ENCODE results near the gene TSPAN31. TPM values are rescaled to one million over a fixed set of nuclear protein-coding genes. Genes with fewer than 3 reads are reported as not detected.
A peak's percentile ranks its signal among the peaks of the same experiment; 100 is the strongest.
"Not testable (repeated sequence)": the region's sequence is repeated elsewhere in the genome, so short reads cannot be mapped to it uniquely, and the experiment has no call there.

TSPAN31 gene
- total RNA-seq, 1 donor from 2014 or later, result 45.6 TPM

DNA sequence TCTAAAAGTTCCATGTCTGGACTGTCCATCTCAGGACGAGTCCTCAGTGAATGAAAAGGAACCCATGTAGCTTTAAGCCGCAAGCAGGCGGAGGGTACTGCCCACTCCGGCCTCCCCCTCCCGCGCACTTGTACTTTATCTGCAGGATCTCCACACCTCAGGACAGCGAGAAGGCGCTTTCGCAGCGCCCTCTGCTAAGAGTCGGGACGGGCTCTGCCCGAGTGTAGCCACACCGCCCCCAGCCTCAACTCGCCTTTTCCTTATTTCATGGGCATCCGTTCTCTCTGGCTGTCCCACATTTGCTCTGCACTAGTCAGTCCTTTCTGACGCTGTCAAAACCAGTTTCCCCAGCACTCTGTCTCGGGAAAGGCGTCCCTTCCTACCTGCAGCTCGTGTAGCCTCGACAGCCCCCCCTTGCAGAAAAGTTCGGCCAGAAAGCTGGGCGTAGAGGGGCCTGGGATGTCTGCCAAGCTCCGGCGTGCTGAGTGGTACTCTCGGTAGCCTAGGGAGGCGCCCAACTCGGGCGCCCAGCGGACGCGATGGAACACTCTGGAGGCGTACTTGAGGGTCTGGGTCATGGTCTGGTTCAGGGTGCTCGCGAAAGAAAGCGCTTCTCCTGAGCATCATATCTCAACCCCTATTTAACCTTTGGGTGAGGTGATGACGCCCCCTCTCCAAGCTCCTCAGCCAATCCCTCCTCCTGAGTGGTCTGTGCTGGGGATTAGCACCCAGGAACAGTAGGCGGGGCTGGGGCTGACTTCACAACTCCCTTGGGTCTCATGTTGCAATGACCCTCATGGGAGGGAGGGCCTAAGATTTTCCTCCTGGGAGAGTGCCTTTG is 21.8 kb downstream of the TSPAN31 start, which contains the start of gene CYP27B1:
Gene CYP27B1, minus strand, starts transcription at position 615 of the 841 bp plus-strand sequence. Its CDS starts 37 bp downstream, at position 578.
- DNase-seq (ENCODE audit: low spot score), result no peak

DNA sequence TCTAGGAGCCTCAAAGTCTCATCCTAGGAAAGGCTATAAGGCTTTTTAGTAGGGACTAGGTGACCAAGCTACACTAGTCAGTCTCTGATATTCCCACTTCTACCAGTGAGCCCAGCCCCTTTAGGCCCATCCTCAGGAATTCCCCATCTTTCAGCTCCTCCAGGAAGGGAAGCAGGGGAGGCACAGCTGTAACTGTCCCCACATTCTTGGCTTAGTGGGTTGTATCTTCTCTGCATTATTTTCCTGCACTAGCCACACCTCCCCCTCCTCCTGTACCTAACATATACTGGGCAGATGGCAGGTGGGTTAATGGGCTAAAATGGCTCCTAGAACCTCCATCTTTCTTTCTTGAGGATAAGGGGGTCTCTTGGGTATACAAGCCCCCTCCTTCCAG is 22.5 kb downstream of the TSPAN31 start:
- DNase-seq (ENCODE audit: low spot score), result no peak

DNA sequence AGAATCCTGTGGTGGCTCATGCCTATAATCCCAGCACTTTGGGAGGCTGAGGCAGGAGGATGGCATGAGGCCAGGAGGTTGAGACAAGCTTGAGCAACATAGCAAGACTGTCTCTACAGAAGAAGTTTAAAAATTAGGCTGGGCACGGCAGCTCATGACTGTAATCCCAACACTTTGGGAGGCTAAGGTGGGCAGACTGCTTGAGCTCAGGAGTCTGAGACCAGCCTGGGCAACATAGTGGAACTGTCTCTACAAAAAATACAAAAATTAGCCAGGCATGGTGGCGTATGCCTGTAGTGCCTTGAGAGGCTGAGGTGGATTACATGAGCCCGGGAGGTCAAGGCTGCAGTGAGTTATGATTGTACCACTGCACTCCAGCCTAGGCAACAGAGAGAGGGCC is 23.0 kb downstream of the TSPAN31 start:
- DNase-seq (ENCODE audit: low spot score), result no peak

DNA sequence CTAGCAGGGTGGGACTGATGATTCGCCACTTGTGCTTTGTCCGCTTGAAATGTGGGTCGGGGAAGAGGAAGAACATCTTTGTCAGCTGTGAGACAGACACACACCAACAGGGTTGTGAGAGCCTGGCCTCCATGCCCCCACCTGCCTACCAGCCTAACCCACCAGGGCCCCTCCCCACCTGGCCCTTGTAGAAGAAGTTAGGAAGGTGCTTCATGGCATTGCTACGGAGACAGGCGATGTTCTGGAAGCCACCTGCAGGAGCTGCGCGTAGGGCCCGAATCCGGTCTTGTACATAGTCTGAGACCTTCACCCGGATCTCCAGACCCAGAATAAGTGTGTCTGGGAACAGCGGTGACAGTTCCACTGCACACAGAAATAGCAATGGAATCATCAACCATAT is 24.8 kb downstream of the TSPAN31 start:
- DNase-seq (ENCODE audit: low spot score), result no peak

DNA sequence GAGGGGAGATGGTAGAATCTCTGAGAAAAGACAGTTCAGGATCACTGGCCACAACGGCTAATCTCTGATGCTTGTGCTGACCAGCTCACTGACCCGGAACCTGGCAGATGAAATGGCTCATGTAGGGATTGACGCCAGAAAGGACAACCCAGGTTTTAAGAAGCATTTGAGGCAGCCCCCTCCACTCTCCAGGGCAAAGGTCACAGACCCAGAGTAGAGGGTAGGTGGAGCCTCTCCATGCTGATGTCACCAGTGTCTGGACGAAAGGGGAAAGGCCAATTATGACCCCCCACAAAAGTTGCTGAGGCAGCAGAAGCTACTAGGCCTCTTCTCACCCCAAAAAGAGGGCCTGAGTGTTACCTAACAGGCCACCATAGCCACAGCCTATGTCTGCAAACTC is 25.9 kb downstream of the TSPAN31 start:
- no peak for DNase-seq (ENCODE audit: low spot score)

DNA sequence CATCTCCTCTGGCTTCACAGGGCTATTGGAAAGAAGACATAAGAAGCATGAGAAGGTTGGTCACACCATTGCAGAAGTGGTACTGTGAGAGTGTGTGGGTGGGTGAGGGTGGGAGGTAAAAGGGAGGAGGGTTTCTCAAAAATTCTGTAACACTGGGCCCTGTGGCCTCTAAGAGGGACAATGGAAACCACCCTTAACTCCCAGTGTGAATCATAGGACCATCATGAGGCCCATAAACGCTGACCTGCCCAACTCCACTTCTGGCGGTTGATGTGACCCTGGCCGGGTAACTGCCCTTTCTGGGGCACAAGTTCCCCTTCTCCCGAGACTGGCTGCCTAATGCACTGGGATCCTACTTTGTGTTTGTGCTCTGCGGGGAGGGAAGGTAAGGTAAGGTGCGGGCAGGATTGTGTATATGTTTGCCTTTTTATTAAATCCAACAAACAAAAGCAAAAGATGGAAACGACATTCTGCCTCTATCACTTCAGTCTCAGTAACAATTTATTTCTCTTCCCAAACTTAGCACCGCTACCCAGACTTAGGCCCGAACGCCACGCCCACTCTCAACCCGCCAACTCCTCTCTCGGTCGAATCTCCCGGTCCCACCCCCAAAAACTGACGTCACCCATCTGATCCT is 26.5 kb downstream of the TSPAN31 start:
- peak; percentile 93 for DNase-seq (ENCODE audit: low spot score)

DNA sequence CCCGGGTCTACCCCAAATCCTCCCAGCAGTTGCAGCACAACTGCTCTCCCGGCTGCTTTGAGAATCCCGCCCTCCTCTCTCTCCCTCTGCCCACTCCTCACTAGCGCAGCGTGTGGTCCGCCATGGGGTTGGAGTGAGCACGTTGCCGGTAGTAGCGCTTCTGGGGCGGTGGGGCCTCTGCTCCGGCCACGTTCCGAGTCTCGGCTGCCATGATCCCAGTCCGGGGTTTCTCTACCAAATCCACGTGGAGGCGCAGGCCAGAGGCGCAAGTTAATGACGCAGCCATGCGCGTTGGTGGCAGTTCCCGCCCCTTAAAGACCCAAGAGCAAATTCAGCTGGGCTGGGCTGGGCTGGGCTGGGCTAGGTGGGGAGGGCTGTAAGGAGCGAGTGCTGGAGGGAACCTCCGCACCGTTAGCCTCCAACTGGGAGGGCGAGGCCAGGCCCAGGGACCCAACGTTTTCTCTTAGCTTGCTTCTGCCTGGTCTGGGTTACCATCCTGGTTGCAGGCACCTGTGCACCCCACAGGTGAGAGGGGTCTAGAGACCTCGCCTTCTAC is 27.1 kb downstream of the TSPAN31 start, which contains the start of gene METTL1:
Gene METTL1, minus strand, starts transcription at position 233 of the 556 bp plus-strand sequence. Its CDS starts 22 bp downstream, at position 211.
- DNase-seq (ENCODE audit: low spot score), result peak; percentile 96

DNA sequence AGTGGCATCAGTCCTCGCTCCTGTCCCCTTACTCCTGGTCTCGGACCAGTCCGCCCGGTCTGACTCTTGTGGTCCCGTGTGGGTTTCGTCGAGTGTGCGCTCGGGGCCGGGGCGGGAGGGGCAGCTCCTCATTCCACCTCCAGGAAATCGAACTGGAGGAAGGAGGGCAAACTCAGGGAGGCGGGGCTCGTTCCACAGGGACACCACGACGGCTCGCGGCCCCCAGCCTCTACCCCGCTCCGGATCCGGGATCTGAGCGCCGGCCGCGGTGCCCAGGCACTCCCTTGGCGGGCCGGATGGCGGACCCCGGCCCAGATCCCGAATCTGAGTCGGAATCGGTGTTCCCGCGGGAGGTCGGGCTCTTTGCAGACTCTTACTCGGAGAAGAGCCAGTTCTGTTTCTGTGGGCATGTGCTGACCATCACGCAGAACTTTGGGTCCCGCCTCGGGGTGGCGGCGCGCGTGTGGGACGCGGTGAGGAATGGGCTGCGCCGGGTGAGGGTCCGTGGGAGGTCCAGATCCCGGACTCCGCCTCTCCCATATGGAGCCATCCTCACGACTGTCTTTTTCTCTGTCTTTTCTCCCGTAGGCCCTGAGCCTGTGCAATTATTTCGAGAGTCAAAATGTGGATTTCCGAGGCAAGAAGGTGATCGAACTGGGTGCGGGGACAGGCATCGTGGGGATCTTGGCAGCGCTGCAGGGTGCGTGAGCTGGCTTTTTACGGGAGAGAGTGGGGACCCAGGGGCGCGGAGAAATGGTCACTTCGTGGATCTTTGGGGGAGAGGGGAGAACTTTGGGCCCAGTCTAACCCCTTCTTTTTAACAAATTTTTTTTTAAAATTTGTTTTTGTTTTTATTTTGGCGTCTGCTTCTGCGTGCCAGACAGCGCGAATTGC is 27.8 kb downstream of the TSPAN31 start, which contains the start of gene EEF1AKMT3:
Gene EEF1AKMT3, plus strand, starts transcription at position 186 of the 894 bp plus-strand sequence. Its CDS starts 111 bp downstream, at position 297.
- peak; percentile 80 for DNase-seq (ENCODE audit: low spot score)

DNA sequence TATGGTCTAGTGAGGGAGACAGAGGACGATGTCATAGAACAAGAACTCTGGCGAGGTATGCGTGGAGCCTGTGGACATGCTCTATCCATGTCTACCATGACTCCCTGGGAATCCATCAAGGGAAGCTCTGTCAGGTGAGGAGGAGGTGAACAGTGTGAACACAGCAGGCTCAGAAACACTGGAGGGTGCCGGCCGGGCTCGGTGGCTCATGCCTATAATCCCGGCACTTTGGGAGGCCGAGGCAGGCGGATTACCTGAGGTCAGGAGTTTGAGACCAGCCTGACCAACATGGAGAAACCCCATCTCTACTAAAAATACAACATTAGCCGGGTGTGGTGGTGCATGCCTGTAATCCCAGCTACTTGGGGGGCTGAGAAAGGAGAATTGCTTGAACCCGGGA is 29.8 kb downstream of the TSPAN31 start:
- not testable (repeated sequence) for DNase-seq (ENCODE audit: low spot score)

DNA sequence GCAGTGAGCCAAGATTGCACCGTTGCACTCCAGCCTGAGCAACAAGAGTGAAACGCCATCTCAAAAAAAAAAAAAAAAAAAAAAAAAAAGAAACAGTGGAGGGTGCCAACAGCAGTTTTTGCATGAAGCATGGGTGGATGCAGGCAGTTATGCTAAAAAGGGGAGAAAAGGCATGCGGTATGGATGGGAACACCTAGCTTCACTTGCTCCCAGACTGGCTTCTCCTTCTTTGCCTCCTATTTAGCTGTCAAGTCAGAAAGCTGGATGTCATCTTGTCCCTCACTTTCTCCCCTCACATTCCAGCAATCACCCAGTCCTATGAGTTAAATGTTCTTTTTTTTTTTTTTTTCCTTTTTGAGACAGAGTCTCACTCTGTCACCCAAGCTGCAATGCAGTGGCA is 30.2 kb downstream of the TSPAN31 start:
- DNase-seq (ENCODE audit: low spot score), result no peak

DNA sequence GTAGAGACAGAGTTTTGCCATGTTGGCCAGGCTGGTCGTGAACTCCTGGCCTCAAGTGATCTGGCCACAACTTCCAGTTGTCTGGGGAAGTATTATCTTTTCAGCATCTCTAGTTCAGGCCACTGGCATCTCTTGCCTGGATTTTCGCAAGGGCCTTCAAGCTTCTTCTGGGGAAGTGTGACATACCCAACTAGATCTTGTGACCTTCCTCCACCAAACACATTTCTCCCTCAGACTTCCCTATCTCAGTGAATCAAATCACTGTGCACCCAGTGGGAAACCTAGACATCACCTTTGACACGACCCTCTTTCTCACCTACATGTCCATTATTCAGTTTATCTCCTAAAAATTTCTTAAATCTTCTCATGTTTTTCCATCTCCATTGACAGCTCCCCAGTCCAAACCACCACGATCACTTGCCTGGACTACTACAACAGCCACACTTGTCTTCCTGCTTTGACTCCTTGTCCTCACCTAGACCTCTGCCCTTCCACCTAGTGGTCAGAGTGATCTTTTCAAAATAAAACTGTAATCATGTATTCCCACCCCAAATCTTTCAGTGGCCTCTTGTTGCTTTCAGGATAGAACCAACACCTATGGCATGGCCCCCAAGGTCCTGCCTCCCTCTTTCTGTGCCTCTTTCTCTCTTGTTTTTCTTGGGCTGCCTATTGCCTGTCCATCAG is 30.9 kb downstream of the TSPAN31 start:
- DNase-seq (ENCODE audit: low spot score), result no peak

DNA sequence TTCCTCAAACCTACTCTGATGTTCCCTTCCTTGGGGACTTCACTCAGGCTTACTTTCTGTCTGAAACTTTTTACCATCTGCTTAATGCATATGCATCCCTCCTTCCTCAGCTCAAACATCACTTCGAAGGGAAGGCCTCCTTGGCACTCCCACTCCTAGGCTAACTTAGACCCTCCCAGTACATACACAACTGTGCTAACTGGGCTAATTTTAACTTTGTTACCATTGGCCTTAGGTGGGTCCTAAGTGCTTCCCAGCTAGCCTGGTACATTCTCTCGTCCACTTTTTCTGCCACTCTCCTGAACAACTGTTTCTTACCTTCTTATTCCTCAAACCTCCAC is 31.4 kb downstream of the TSPAN31 start:
- DNase-seq (ENCODE audit: low spot score), result no peak

DNA sequence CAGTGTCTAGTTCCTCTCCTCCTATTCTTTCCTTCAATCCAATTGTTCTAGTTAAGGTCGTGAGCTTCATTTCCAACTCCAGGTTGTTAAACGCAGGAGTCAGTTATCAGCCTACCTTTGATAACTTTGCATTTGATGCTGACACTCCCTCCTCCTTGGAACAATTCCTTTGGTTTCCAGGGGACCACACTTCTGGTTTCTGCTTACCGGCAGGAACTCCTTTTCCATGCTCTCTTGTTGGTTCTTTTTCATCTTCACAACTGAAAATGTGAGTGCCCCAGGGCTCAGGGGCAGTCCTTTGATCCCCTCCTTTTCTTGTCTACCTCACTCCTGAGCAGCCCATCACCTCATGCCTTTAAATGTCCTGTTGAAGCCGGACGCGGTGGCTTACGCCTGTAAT is 32.5 kb downstream of the TSPAN31 start:
- no peak for DNase-seq (ENCODE audit: low spot score)

DNA sequence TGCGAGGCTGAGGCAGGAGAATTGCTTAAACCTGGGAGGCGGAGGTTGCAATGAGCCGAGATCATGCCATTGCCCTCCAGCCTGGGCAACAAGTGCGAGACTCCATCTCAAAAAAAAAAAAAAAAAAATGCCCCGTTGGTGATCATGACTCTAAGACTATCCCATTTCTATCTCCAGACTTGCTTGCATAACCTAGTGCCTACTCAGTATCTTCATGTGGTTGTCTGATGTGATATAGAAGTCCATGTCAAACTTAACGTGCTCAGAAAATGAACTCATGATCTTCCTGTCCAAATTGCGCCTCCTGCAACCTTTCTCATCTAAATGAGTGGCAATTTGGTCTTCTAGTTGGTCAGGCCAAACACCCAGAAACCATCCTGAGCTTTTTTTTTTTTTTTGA is 33.1 kb downstream of the TSPAN31 start:
- DNase-seq (ENCODE audit: low spot score), result no peak

DNA sequence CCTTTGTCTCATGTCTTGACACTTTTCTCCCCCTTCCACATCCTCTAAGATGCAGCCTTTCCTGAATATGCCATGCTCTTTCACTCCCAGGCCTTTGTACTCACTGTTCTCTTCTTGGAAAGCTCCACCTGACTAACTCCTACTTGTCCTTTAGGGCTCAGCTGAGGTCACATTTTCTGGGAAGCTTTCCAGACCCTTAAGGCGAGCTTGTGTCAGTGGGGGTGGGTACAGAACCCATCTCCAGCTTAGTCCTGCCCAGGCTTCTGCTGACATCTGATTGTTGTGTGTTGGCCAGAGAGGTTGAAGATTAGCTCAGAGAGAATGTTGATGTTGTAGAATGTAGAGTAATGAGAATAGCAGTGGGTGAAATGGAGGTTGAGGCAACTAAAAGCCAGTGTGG is 34.9 kb downstream of the TSPAN31 start:
- no peak for DNase-seq (ENCODE audit: low spot score)

DNA sequence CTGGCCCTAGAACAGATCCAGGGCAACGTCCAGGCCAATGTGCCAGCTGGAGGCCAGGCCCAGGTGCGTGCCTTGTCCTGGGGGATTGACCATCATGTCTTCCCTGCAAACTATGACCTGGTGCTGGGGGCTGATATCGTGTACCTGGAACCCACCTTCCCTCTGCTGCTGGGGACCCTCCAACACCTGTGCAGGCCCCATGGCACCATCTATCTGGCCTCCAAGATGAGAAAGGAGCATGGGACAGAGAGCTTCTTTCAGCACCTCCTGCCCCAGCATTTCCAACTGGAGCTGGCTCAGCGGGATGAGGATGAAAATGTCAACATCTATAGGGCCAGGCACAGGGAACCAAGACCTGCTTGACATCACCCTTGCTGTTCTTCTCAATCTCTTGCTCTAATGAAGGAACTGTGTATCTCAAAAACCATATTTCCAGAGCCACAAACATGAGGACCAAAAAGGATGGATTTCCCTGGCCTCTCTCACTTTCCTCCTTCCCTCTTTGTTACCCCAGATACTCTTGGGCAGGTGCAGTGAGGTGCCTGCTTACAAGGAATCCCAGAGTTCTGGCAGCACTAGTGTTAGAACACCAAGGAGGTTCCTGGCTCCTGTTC is 35.6 kb downstream of the TSPAN31 start:
- no peak for DNase-seq (ENCODE audit: low spot score)

DNA sequence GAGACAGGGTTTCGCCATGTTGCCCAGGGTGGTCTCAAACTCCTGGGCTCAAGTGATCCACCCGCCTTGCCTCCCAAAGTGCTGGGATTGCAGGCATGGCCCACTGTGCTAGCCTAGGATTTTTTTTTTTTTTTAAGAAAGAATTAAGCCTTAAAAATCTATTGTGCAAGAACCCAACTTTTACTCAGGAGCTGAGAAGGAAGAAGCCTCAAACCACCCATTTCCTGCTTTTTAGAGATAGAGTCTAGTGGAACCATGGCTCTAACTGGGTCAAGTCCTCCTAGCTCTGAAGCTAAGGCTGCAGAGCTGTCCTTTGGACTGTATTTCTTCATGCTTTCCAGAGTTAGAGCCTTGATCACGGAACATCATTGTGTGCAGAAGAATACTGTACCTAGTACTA is 36.4 kb downstream of the TSPAN31 start:
- no peak for DNase-seq (ENCODE audit: low spot score)

DNA sequence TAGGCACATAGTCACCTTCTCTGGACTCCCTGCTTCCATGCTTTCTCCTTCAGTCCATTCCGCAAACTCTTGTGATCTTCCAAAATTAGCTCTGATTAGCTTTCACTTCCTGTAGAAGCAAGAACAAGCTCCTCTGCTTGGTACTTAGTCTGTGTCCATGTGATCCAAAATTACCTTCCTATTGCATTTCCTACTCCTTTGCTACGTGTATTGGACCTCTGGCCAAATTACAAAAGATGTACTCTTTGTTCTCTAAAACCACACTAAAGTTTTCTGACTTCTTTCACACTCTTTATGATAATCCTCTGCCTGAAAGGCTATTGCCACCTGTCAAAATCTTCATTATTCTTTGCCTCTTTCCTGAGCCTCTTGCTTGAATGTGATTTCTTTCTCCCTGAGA is 37.0 kb downstream of the TSPAN31 start:
- DNase-seq (ENCODE audit: low spot score), result no peak

DNA sequence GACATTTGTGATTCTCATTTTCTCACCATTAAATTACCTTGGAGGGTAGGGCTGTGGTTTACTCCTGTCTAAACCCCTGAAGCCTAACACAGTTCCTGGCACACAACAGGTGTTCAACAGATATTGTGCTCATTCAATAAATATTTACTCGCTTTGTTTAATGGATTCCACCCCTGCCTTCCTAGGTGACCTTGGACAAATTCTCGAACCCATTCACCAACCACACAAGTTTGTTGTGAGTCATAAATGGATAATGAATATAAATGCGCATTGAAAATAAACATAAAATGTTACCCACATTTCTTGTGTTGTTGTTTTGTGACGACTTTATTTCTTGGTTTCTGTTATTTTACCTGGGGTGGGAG is 37.4 kb downstream of the TSPAN31 start:
- no peak for DNase-seq (ENCODE audit: low spot score)

DNA sequence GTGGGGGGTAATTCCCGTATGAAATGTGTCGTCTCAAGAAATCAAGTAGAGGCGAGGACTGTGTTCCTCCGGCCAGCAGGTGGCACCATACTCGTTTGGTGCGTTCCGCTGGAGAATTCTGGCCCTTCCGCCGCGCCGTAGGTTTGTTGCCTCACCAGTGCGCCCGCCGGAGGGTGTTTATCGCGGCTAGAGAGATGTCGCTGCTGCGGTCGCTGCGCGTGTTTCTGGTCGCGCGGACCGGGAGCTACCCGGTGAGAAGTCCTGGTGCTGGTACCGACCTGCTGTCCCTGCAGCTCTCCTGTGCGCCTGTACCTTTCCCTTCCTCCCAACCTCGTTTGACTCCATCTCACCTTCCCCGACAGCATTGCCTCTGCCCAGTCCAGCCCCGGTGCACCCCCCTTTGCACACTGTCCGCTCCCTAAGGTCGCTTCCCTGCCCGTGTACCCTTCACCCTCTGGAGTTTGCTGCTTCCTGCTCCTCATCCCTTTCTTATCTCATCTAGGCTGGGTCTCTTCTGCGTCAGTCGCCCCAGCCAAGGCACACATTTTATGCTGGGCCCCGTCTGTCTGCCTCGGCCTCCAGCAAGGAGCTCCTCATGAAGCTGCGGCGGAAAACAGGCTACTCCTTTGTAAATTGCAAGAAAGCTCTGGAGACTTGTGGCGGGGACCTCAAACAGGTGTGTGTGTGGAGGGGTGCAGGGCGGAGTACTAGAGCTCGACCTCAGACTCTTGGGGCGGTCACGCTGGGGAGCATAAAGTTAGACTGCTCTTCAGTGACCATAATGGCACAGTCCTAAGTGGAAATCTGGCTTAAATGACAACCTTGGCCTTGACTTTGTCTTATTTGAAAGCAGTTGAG is 38.0 kb downstream of the TSPAN31 start, which contains the start of gene TSFM:
Gene TSFM, plus strand, starts transcription at position 180 of the 858 bp plus-strand sequence. Its CDS starts 15 bp downstream, at position 195.
- DNase-seq (ENCODE audit: low spot score), result peak; percentile 96
